OCI-LY3 (cell line): ENCODE data around the gene SLC9C2.

ENCODE experiments used
- H2AFZ ChIP-seq: fragments of 200-600, 300-600 bp; shearing (Covaris generic); 2 replicates; pipeline ENCODE4 v1.6.0; 2014; ENCODE audit warnings: antibody characterized with exemption, low read depth, low read length
- H3K27ac ChIP-seq: fragments of 200-600, 300-600 bp; sonication (generic); 2 replicates; pipeline ENCODE4 v1.5.1; 2014; ENCODE audit warnings: mild to moderate bottlenecking, low read length, moderate library complexity, mixed read lengths
- H3K27me3 ChIP-seq: fragments of 200-600, 300-600 bp; sonication (generic); 2 replicates; pipeline ENCODE4 v1.6.1; 2014; ENCODE audit warnings: low read depth, low read length, mixed read lengths
- H3K36me3 ChIP-seq: fragments of 200-600, 300-600 bp; sonication (generic); replicated peaks from 2 replicates; pipeline ENCODE3; 2014; ENCODE audit warnings: low read depth, low read length, mixed read lengths
- H3K4me1 ChIP-seq: fragments of 300-600, 200-600 bp; sonication (generic); 2 replicates; pipeline ENCODE4 v1.6.1; 2014; ENCODE audit warnings: low read length, mixed read lengths
- H3K4me2 ChIP-seq: fragments of 200-600, 300-600 bp; sonication (generic); 2 replicates; pipeline ENCODE4 v1.6.1; 2014; ENCODE audit warnings: low read length, mixed read lengths
- H3K4me3 ChIP-seq: fragments of 300-600, 200-600 bp; sonication (generic); 2 replicates; pipeline ENCODE4 v1.5.1; 2014; ENCODE audit warnings: antibody characterized with exemption, mild to moderate bottlenecking, low read length, moderate library complexity
- H3K79me2 ChIP-seq: fragments of 300-600, 200-600 bp; shearing (Covaris generic); 2 replicates; pipeline ENCODE4 v1.6.1; 2014; ENCODE audit warnings: mild to moderate bottlenecking, low read length, mixed read lengths
- H3K9ac ChIP-seq: fragments of 300-600, 200-600 bp; shearing (Covaris generic); 2 replicates; pipeline ENCODE4 v1.6.0; 2014; ENCODE audit warnings: mild to moderate bottlenecking, low read length, moderate library complexity
- H3K9me3 ChIP-seq: fragments of 200-600, 300-600 bp; shearing (Covaris generic); 2 replicates; pipeline ENCODE4 v1.6.1; 2014; ENCODE audit warnings: low read length, mixed read lengths; ENCODE audit not compliant: insufficient read depth
- H4K20me1 ChIP-seq: fragments of 200-600, 300-600 bp; sonication (generic); 2 replicates; pipeline ENCODE4 v1.6.1; 2016; ENCODE audit warnings: low read length, mixed read lengths; ENCODE audit not compliant: insufficient read depth
- EZH2phosphoT487 ChIP-seq: fragments of 200-600 bp; shearing (Covaris generic); IDR thresholded peaks from 2 replicates; pipeline ENCODE4 v1.6.1; 2018; ENCODE audit warnings: antibody characterized with exemption, mixed run types, low read depth
- TF ChIP-seq, protein P1 (sequence below): fragments of 200-600, 300-600 bp; sonication (generic); IDR thresholded peaks from 2 replicates; pipeline ENCODE4 v1.5.1; 2014; ENCODE audit warnings: antibody characterized with exemption, low read length, low read depth

The SLC9C2 gene

DNA sequence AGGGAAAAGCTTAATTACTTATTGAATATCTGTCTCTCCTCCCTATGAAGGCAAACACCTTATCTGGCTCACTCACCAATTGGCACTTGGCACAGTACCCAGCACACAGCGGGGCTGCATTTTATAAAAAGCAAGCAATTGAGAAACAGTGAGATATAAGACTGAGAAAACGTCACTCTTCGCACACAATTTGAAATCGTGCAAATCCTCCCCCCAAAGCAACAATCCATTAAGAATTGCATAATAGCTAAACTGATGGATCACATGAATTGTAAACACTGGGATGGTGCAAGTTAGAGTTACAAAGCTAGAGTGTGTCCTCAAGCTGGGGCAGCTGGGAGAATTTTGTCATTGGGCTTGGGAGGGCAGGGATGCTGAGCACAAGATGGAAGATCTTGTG, 98.6 kb downstream of the SLC9C2 start:
- H3K79me2 ChIP-seq: no peaks in the 10 kb centered on the region
- H3K4me2 ChIP-seq: no peak overlapping the region
- H3K27me3 ChIP-seq: no peaks in the 10 kb centered on the region
- no peaks in the 10 kb centered on the region for H3K9me3 ChIP-seq
- H4K20me1 ChIP-seq: no peaks in the 10 kb centered on the region
- no peak overlapping the region for H2AFZ ChIP-seq
- H3K36me3 ChIP-seq: no peaks in the 10 kb centered on the region
- H3K4me1 ChIP-seq: peaks cover 5% of the 10 kb centered on the region
- no peak overlapping the region for H3K4me3 ChIP-seq
- H3K27ac ChIP-seq: no peak overlapping the region
- no peak overlapping the region for H3K9ac ChIP-seq
- TF ChIP-seq, protein P1, sequence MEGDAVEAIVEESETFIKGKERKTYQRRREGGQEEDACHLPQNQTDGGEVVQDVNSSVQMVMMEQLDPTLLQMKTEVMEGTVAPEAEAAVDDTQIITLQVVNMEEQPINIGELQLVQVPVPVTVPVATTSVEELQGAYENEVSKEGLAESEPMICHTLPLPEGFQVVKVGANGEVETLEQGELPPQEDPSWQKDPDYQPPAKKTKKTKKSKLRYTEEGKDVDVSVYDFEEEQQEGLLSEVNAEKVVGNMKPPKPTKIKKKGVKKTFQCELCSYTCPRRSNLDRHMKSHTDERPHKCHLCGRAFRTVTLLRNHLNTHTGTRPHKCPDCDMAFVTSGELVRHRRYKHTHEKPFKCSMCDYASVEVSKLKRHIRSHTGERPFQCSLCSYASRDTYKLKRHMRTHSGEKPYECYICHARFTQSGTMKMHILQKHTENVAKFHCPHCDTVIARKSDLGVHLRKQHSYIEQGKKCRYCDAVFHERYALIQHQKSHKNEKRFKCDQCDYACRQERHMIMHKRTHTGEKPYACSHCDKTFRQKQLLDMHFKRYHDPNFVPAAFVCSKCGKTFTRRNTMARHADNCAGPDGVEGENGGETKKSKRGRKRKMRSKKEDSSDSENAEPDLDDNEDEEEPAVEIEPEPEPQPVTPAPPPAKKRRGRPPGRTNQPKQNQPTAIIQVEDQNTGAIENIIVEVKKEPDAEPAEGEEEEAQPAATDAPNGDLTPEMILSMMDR: no peak
- TF ChIP-seq EZH2phosphoT487: no peak

DNA sequence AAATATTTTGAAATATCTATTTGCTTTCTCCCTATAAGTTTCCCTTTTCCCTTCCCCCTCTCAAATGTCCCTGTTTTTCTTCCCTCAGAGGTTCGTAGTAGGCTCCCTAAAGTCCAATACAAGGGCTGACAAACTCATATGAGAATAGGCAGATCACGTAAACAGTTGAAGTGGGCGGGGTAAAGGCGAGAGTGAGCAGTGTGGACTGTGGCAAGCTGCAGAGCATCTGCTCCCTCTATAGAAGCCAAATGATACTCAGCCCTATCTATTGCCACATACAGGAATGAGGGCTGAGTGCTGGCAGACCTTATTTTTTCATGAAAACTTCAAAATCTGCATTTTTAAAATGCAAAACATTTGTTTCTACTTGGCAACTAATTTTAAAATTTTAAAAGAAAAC, 99.5 kb downstream of the SLC9C2 start:
- Histone ChIP-seq H3K4me2 (peak overlapping the region; percentile 37), H3K27ac (no peak overlapping the region), H3K36me3 (no peaks in the 10 kb centered on the region), H2AFZ (peak overlapping the region; percentile 77), H3K9ac (no peak overlapping the region), H3K4me3 (no peak overlapping the region), H3K79me2 (no peaks in the 10 kb centered on the region), H4K20me1 (no peaks in the 10 kb centered on the region), H3K27me3 (no peaks in the 10 kb centered on the region), H3K9me3 (no peaks in the 10 kb centered on the region), H3K4me1 (peaks cover 5% of the 10 kb centered on the region)
- TF ChIP-seq, protein P1: no peak
- no peak for TF ChIP-seq EZH2phosphoT487

DNA sequence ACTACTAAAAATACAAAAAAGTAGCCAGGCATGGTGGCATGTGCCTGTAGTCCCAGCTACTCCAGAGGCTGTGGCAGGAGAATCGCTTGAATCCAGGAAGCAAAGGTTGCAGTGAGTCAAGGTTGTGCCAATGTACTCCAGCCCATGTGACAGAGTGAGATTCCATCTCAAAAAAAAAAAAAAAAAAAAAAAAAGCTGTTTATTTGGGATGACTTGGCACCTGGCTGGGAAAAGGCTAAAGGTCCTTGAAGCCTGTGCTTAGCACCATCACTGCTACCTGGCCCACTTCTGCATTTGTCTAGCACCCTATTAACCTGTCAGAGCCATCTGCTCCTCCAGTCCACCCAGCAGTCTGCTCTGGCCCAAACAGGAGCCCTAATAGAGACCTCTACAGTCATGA, 100.8 kb downstream of the SLC9C2 start:
- no peak overlapping the region for H3K9ac ChIP-seq
- TF ChIP-seq, protein P1: no peak
- no peak for TF ChIP-seq EZH2phosphoT487
- no peaks in the 10 kb centered on the region for H3K27me3 ChIP-seq
- no peak overlapping the region for H2AFZ ChIP-seq
- no peaks in the 10 kb centered on the region for H3K9me3 ChIP-seq
- H3K36me3 ChIP-seq: no peaks in the 10 kb centered on the region
- no peaks in the 10 kb centered on the region for H4K20me1 ChIP-seq
- H3K79me2 ChIP-seq: no peaks in the 10 kb centered on the region
- H3K4me1 ChIP-seq: peaks cover 5% of the 10 kb centered on the region
- no peak overlapping the region for H3K4me3 ChIP-seq
- no peak overlapping the region for H3K27ac ChIP-seq
- no peak overlapping the region for H3K4me2 ChIP-seq

DNA sequence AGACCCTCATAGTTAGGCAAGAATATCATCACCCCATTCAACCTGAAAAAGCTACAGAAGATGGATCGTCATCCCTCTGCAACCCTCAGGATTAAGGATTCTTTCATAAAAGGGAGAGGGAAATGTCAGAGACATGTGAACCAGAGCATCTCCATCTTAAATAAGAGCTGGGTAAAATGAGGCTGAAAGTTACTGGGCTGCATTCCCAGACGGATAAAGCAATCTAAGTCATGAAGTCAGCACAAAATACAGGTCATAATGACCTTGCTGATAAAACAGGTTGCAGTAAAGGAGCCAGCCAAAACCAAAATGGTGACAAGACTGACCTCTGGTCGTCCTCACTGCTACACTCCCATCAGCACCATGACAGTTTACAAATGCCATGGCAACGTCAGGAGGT, 103.1 kb downstream of the SLC9C2 start:
- H3K9me3 ChIP-seq: no peaks in the 10 kb centered on the region
- H2AFZ ChIP-seq: no peak overlapping the region
- no peak overlapping the region for H3K9ac ChIP-seq
- H3K79me2 ChIP-seq: no peaks in the 10 kb centered on the region
- TF ChIP-seq EZH2phosphoT487: no peak
- H3K27me3 ChIP-seq: no peaks in the 10 kb centered on the region
- H4K20me1 ChIP-seq: no peaks in the 10 kb centered on the region
- H3K36me3 ChIP-seq: no peaks in the 10 kb centered on the region
- H3K27ac ChIP-seq: no peak overlapping the region
- H3K4me2 ChIP-seq: no peak overlapping the region
- H3K4me1 ChIP-seq: peaks cover 5% of the 10 kb centered on the region
- H3K4me3 ChIP-seq: no peak overlapping the region
